ENCODE data around the gene ARFGAP3. TPM values are rescaled to one million over a fixed set of nuclear protein-coding genes. Genes with fewer than 3 reads are reported as not detected.

Gene ARFGAP3
- total RNA-seq, 1 donor from 2014 or later: 22.3 TPM

- intact Hi-C loops (cut with DNase I): loop anchor here (5.0 to 10.0 kb wide), 4 partner anchors 97 to 265 kb away; partner anchors contain the start of gene TTLL1
- ATAC-seq (no peak), DNase-seq (ENCODE audit: missing footprints) (no peak)
Observed at GRCh38 chr22:42869888-42870480, 12.9 kb upstream of the ARFGAP3 start.

GRCh38 chr22:42869463-42869862 lies 12.4 kb upstream of the ARFGAP3 start:
- intact Hi-C loops (cut with DNase I): loop anchor here (5.0 to 10.0 kb wide), 4 partner anchors 98 to 265 kb away; partner anchors contain the start of gene TTLL1
- ATAC-seq (no peak), DNase-seq (ENCODE audit: missing footprints) (no peak)

GRCh38 chr22:42868751-42869251 lies 11.7 kb upstream of the ARFGAP3 start:
- DNase-seq (ENCODE audit: missing footprints): no peak
- intact Hi-C loops (cut with DNase I): loop anchor here (5.0 to 10.0 kb wide), 4 partner anchors 98 to 266 kb away; partner anchors contain the start of gene TTLL1
- ATAC-seq: peak; percentile 73

- DNase-seq (ENCODE audit: missing footprints) (no peak), ATAC-seq (no peak)
- intact Hi-C loops (cut with DNase I): loop anchor here (5.0 to 10.0 kb wide), 4 partner anchors 101 to 269 kb away; partner anchors contain the start of gene TTLL1
Observed at GRCh38 chr22:42866100-42866499, 9.0 kb upstream of the ARFGAP3 start.

GRCh38 chr22:42865536-42865935 lies 8.5 kb upstream of the ARFGAP3 start:
- intact Hi-C loops (cut with DNase I): loop anchor here (5.0 to 10.0 kb wide), 4 partner anchors 102 to 269 kb away; partner anchors contain the start of gene TTLL1
- DNase-seq (ENCODE audit: missing footprints): no peak
- ATAC-seq: no peak

GRCh38 chr22:42863349-42863961 lies 6.4 kb upstream of the ARFGAP3 start:
- no peak for ATAC-seq
- intact Hi-C loops (cut with DNase I): loop anchor here (10.0 kb wide), 1 partner anchor 271 kb away; no protein-coding TSS in a partner anchor
- no peak for DNase-seq (ENCODE audit: missing footprints)

- no peak for DNase-seq (ENCODE audit: missing footprints)
- intact Hi-C loops (cut with DNase I): loop anchor here (10.0 kb wide), 1 partner anchor 273 kb away; no protein-coding TSS in a partner anchor
- ATAC-seq: no peak
Observed at GRCh38 chr22:42862045-42862734, 5.1 kb upstream of the ARFGAP3 start.

GRCh38 chr22:42860968-42861367 lies 3.9 kb upstream of the ARFGAP3 start:
- no peak for ATAC-seq
- intact Hi-C loops (cut with DNase I): loop anchor here (10.0 kb wide), 1 partner anchor 274 kb away; no protein-coding TSS in a partner anchor
- DNase-seq (ENCODE audit: missing footprints): no peak

- DNase-seq (ENCODE audit: missing footprints) (no peak), ATAC-seq (no peak)
- intact Hi-C loops (cut with DNase I): no loop called here
Observed at GRCh38 chr22:42857845-42858481, 890 bp upstream of the ARFGAP3 start.

GRCh38 chr22:42856179-42856864 lies 751 bp downstream of the ARFGAP3 start:
- peak; percentile 72 for DNase-seq (ENCODE audit: missing footprints)
- peak; percentile 18 for ATAC-seq
- intact Hi-C loops (cut with DNase I): no loop called here

GRCh38 chr22:42855721-42856120 lies 1.4 kb downstream of the ARFGAP3 start:
- DNase-seq (ENCODE audit: missing footprints): no peak
- ATAC-seq: no peak
- intact Hi-C loops (cut with DNase I): no loop called here

- ATAC-seq (no peak), DNase-seq (ENCODE audit: missing footprints) (no peak)
- intact Hi-C loops (cut with DNase I): no loop called here
Observed at GRCh38 chr22:42855211-42855610, 1.9 kb downstream of the ARFGAP3 start.

GRCh38 chr22:42848941-42849550 lies 8.0 kb downstream of the ARFGAP3 start:
- DNase-seq (ENCODE audit: missing footprints) (no peak), ATAC-seq (no peak)
- intact Hi-C loops (cut with DNase I): no loop called here

GRCh38 chr22:42847110-42847509 lies 10.0 kb downstream of the ARFGAP3 start:
- intact Hi-C loops (cut with DNase I): no loop called here
- DNase-seq (ENCODE audit: missing footprints): no peak
- ATAC-seq: no peak

GRCh38 chr22:42844756-42845155 lies 12.3 kb downstream of the ARFGAP3 start:
- no peak for ATAC-seq
- intact Hi-C loops (cut with DNase I): no loop called here
- DNase-seq (ENCODE audit: missing footprints): no peak

GRCh38 chr22:42842658-42843370 lies 14.3 kb downstream of the ARFGAP3 start:
- intact Hi-C loops (cut with DNase I): no loop called here
- DNase-seq (ENCODE audit: missing footprints): no peak
- ATAC-seq: no peak

GRCh38 chr22:42841444-42841843 lies 15.6 kb downstream of the ARFGAP3 start:
- intact Hi-C loops (cut with DNase I): no loop called here
- no peak for DNase-seq (ENCODE audit: missing footprints)
- no peak for ATAC-seq

Data from Right ventricle myocardium inferior (tissue), 1 donor.